GM21515 (cell line): ENCODE results near the gene BAIAP2L1.
"Not testable (repeated sequence)": the region's sequence is repeated elsewhere in the genome, so short reads cannot be mapped to it uniquely, and the experiment has no call there.

Experiments
- ATAC-seq: cut with Tn5 transposase; IDR thresholded peaks from one replicate; pipeline ENCODE4 v1.9.1; 2021; ENCODE audit not compliant: unreplicated experiment

Gene BAIAP2L1

DNA sequence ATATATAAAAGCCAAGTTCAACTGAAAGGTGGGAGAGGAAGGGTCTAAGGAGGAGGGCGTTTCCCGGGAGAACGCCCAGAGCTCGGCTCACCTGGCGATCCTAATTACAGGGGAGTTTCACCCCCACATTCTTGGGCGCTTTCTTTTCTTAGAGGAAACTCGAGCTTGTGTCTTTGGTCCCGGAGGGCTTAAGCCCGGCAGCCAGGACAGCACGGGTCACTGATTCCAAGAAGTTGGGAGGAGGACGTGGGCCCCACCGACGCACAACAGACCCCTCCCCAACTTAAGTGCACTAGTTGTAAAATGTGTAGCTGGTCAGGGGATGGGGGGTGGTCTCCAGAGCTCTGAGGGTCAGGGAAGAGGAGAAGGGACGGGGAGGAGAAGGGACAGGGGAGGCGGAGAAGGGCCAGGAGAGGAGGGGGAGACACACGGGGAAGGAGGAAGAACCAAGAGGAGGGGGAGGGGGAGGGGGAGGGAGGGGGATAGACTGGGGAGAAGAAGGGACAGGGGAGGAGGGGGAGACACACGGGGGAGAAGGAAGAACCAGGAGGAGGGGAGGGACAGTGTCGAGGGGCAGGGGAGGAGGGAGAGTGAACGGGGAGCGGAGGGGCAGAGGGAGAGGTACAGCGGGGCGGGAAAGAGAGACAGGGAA lies 874 bp downstream of the BAIAP2L1 start:
- ATAC-seq: no peak

DNA sequence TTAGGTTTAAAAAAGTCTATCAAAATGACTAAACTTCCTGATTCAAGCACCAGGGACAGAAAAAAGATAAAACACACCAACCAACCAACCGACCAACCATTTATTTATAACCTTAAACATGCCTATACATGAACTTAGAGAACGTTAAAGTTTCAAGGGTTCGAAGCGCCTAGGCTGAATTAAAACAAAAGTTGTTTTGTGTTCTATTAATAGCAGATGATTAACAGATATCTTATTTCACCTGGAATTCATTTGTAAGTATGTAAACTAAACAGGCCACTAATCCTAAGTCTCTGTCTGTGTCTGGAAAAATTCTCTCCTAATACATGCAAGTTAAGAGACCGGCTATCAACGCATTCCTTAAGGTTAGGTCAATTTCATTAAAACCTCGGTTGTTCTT lies 1.4 kb downstream of the BAIAP2L1 start:
- no peak for ATAC-seq

DNA sequence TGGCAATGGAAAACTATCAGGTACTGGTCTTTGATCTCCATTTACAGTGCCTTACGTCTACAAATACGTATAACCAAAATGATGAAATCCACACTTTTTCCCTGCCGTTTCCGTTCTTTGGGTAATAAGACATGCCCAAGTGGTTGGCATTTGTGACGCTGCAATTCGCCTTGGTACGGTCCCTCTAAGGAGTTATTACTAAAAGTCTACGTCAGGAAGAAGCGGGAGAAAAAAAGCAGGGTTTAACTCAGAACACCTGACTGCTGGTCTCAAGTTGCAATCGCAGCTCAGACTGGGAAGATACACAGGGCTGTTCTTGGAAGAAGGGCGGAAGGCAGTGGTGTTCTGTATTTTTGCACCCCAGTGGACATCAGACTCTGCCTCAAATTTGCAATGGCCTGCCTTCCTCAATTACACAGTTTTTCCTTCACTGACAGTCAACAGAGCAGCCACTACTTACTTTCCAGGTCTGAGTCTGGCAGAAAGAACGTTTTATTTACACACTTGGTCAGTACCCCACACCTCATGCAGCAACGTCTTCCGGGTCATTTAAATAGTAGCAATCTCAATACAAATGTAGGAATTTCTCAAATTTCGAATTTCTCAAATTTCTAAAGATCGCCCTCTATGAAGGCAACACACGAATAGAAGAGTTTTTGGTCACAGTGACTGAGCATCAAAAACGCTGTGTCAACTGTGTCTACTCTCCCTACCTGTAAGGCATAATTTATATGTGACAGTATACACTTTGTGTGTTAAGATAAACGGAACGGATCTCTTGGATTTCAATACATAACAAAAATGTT lies 2.1 kb downstream of the BAIAP2L1 start:
- ATAC-seq: no peak

DNA sequence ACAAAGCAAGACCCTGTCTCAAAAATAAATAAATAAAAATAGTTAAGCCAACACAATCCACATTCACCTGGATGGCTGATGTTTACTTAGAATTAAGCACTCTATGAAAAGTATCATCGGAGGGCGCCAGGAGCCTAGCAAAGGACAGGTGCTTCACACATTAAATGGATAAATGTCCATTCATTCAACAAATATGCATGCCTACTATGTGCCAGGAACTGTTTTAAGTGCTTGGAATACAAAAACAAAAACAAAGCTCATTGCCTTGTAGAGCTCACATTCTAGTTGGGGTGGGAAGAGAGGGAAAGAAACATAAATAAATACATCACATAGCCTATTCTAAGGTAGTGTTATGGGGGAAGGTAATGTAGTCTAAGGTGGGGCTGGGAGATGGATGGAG lies 4.1 kb downstream of the BAIAP2L1 start:
- ATAC-seq: no peak

DNA sequence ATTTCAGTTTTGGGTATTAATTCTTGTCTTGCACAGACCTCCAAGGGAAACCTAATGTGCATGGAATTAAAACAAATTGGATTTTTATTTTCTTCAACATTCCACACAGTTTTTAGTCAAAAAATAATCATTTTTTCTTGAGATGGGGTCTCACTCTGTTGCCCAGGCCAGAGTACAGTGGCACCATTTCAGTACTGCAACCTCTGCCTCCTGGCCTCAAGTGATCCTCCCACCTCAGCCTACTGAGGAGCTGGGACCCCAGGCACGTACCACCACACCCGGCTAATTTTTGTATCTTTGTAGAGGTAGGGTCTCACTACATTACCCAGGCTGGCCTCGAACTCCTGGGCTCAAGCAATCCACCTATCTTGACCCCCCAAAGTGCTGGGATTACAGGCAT lies 4.9 kb downstream of the BAIAP2L1 start:
- ATAC-seq: no peak

DNA sequence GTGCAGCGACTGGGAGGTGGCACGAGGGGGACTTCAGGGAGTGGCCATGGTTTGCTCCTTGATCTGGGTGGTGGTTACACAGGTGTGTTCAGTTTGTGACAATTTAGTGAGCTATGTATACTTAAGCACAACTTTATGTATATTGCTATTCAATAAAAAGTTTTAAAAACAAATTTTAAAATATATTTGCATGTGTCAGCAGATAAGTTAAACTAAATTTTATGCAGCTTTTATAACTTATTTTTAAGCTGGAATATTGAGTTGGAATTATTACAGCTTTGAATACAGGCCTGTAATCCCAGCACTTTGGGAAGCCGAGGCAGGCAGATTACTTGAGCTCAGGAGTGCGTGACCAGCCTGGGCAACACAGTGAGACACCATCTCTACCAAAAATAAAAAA lies 5.4 kb downstream of the BAIAP2L1 start:
- no peak for ATAC-seq

DNA sequence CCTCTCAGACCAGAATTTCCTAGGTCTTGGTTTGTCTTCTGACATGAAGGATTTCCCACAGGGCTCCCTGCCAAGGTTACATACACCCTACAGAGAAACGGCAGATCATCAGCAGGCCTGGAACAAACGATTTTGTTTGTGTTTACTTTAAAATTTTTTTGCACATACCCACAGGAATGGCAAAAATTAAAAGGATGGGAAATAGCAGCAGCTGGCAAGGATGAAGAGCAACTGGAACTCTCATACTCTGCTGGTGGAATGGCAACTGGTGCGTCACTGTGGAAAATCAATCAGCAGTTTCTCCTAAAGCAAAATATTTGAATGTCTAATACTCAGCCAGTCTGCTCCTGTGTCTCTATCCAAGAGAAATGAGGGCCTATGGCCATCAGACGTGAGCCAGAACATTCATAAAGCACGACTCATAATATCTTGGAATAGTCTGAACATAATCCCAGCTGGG lies 6.5 kb downstream of the BAIAP2L1 start:
- no peak for ATAC-seq

DNA sequence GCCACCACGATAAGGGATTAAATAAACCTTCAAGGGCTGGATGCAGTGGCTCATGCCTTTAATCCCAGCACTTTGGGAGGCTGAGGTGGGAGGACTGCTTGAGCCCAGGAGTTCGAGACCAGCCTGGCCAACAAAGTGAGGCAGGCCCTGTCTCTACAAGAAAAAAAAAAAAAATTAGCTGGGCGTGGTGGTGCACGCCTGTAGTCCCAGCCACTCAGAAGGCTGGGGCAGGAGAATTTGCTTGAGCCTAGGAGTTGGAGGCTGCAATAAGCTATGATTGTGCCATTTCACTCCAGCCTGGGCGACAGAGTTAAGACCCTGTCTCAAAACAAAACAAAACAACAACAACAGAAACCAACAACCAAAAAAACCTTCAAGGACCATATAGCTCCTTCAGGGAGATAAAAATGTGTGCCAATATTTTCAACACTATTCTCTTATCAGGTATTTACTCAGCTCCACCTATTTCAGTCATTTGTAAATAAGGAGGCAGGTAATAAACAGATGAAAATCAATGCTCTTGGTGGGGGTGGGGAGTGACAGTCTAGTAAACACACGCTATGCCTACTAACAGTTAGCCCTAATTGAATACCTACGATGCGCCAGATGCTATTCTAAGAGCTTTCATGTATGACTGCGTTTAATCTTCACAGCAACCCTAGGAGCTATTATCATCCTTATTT lies 13.2 kb downstream of the BAIAP2L1 start:
- no peak for ATAC-seq

DNA sequence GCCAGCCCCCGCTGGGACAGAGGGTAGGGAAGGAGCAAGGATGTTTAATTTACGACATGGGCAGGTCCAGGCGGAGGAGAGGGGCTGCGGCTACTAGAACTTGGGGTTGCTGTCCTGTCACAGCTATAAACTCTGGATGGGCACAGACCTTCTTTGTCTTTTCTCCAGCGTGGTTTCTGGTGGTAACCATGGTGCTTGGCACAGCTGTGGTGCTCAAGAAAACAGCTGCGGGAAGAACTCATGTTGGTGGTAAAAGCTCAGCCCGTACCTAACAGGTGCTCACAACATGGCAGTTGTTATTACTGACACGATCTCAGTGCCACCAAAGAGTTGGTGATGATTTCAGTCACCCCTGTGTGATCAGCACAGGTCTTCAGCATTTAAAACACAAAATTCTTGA lies 13.8 kb downstream of the BAIAP2L1 start:
- ATAC-seq: no peak

DNA sequence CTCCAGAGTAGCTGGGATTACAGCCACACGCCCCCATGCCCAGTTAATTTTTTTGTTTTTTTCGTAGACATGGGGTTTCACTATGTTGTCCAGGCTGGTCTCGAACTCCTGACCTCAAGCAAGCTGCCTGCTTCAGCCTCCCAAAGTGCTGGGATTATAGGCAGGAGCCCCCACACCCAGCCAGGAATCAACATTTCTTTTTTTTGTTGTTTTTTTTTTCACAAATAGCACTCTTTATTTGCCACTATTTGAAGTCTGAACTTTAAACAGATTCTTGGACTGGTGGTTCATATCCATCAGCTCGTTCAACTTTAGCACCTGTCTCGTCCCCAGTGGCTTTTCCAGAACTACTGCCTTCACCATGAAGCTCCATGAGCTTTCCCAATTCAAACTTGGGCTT lies 15.4 kb downstream of the BAIAP2L1 start:
- ATAC-seq: not testable (repeated sequence)

DNA sequence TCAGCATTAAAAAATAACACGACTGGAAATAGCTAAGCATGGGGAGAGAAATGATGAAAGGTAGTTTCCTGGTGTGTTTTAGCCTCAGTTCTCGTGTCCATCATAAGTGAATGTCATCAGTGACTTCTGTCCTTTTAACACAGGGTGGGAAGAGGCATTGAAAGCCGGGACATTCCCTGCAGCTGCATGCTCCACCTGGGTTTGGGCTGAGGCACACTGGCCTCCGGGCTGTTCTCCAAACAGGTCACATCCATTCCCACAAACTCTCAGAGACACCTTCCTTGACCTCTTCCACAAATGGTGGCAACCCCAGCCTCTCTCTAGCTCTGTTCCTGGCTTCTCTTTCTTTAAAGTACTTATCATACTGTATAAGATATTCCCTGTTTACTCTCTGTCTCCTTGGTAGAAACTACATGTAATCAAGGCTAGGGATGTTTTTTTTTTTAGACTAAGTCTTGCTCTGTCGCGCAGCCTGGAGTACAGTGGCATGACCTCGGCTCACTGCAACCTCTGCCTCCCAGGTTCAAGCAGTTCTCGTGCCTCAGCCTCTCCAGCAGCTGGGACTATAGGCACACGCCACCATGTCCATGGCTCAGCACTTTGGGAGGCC lies 22.6 kb downstream of the BAIAP2L1 start:
- no peak for ATAC-seq

DNA sequence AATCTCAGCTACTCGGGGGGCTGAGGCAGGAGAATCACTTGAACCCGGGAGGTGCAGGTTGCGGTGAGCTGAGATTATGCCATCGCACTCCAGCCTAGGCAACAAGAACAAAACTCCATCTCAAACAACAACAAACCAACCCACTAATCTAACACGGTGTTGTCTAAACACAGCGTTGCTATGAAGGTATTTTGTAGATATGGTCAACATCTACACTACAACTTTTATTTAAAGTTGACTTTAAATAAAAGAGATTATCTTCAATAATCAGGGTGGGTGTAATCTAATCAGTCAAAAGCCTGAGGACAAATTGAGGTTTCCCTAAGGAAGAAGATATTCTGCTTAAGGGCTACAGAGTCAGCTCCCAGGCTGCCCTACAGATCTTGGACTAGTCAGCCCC lies 24.2 kb downstream of the BAIAP2L1 start:
- no peak for ATAC-seq

DNA sequence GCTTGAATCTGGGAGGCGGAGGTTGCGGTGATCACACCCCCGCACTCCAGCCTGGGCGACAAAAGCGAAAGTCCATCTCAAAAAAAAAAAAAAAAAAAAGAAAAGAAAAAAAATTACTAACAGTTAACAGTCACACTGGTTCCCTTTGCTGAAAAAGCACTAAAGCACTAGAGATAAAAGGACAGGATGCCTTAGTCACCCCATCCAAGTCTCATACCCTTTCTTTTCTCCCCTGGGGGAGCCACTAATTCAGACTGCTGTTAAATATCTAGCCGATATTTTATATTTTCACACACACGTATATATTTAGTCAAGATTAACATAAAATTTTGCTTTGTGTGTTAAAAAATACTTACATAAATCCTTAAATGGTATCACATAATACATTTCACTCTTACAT lies 25.2 kb downstream of the BAIAP2L1 start:
- ATAC-seq: no peak

DNA sequence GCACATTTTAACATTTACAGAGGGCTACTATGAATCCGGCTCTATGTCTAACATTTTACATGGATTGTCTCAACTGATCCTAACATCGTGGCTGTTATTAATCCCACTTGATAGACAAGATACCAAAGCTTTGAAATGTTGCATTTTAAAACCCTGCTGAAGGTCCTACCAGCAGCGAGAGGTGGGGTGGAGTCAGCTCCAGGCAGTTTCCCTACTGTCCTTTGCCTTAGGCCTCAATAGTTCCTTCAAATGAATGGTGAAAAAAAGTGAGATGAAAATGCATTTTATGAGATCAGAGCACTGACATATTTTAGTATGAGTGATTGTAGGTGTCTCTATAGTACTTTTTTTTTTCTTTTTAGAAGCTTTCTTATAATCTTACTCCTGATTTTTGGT lies 26.6 kb downstream of the BAIAP2L1 start:
- ATAC-seq: no peak

DNA sequence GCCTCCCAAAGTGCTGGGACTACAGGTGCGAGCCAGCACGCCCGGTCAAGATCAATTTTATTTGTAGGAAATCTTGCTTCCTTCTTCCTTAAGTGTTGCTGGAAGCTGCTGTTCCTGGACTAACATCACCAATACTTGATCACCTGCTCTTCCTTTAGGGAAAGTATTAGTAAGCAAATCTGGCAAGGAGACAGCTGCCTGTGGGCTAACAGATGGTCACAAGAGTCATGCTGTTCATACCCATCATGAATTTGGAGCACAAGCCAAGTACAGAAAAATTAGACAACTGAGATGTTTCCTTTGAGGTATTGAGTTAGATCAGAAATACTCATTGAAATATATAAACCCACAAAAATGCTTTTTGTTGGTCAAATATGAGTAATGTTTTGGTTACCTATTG lies 27.9 kb downstream of the BAIAP2L1 start:
- no peak for ATAC-seq

DNA sequence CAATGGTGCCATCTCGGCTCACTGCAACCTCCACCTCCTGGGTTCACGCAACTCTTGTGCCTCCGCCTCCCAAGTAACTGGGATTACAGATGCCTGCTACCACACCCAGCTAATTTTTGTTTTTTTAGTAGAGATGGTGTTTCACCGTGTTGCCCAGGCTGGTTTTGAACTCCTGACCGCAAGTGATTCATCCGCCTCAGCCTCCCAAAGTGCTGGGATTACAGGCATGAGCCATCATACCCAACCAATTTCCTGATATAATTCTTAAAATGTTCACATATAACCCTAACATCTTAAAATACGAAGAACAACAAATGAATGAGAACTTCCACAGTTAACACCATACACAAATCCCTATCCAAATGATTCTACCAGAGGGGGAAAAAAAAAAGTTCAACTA lies 31.2 kb downstream of the BAIAP2L1 start:
- ATAC-seq: no peak

DNA sequence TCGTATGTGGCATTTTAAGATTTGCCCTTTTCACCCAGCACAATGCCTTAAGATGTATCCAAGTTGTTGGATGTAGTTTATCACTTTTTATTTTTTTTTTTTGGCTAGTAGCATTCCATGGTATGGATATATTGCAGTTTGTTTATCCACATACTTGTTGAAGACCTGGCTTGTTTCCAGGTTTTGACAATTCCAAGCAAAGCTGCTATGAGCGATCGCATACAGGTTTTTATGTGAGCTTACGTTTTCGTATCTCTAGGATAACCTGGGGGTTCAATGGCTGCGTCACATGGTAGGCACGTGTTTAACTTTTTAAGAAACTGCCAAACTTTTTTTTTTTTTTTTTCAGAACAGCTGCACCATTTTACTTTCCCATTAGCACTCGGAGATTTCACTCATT lies 32.2 kb downstream of the BAIAP2L1 start:
- ATAC-seq: no peak

DNA sequence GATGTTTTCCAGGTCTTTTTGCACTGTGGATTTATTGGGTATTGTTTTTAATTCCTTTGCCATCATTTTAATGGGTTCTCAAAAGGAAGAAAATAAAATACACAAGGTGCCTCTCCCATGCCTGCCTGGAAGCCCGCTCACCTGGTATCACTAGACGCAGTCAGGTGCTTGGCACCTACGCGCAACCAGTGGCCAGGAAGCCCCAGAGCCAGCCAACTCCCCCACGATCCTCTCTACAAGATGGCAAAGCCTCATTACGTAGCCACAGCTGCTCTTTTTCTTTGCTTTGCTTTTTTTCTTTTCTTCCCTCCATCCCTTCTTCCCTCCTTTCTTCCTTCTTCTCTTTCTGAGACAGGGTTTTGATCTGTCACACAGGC lies 34.3 kb downstream of the BAIAP2L1 start:
- ATAC-seq: no peak

DNA sequence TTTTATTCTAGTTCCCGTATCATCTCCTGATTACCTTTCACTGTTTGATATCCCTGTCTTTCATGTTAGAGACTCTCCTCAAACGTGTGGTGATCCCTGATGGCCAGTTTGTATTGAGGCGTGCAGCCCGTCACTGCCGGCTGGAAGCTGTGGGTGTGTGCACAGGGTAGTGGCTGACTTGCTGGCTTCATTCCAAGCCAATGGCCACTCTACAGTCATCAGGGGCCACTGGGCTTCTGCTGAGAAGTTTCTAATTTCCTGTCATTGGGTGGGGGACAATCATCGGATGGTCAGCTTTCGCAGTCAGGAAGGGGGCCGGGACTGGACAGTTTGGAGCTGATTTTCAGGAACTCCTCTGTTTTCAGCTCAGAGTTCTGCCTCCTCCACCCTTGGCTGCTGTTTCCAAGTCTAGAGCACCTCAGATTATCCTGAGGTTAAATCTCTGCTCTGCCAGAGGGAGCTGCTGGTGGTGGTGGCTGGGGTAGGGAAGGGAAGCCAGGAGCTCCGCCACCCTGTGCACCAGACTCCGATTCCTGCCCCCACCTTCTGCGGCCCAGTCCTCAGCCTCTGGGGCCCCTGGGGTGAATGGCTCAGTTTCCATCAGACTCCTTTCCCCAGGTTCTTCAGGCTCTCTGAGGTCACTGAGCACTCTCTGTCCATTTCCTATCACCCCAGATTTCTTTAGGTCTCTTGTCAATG lies 34.9 kb downstream of the BAIAP2L1 start:
- ATAC-seq: no peak

DNA sequence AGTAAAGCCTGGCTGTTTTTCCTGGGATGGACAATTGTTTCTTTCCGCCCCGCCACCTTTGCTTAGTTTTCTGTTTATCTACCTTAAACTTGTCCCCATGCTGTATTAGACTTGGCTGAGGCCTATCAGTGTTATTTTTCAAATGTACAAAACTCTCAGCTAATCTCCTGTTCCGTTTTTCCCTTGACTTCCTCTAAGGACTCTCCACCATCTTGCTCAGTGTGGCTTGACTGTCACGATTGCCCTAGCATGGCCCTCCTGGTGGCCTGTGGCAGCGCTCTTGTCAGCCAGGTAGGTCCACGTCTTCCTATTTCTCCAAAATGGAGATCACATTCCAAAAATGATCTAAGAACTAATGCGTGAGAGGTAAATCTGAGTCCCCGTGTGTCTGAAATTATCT lies 36.7 kb downstream of the BAIAP2L1 start:
- no peak for ATAC-seq

DNA sequence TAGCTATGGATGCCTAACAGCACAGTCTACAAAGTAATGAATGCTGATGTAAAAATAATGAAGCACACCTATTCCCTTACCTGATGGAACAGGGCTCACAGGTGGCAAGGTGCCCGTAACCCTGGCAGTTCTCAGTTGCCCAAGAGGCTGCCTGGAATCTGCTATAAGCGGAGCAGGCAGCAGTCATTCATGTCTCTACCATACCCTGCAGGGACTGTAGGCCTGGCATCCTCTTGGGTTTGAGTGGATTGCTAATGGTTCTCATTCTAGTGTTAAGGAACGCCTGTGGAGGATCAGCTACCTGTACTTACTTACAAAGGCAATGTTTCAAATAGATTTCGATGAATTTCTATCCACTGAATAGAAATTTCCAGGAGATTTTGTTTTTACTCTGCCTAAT lies 38.4 kb downstream of the BAIAP2L1 start:
- ATAC-seq: no peak
